Mammary epithelial cell (primary cell): Measurements from ENCODE around the gene AGPAT4.

Experiments used
- CTCF ChIP-seq, 2 donors: IDR thresholded peaks in 1 of 2; conservative IDR thresholded peaks in 1 of 2; 2 replicates each; pipeline ENCODE4 v1.5.1; 2011 to 2012; ENCODE audit warnings: inconsistent platforms in 2 of 2, low read length in 2 of 2, mild to moderate bottlenecking in 2 of 2, control low read depth in 1 of 2, low read depth in 1 of 2; ENCODE audit not compliant: insufficient read depth in 1 of 2; ENCODE audit errors: extremely low read depth in 1 of 2
- EZH2 ChIP-seq: IDR thresholded peaks from 2 replicates; pipeline ENCODE4 v1.6.1; 2012; ENCODE audit warnings: low read length, inconsistent platforms, borderline replicate concordance

GRCh38 chr6:161302949-161303348, 29.1 kb upstream of the AGPAT4 start:
- TF ChIP-seq CTCF (conservative IDR thresholded peaks at IDR 0.05 in 1 of 2, IDR thresholded peaks at IDR 0.05 in 1 of 2; ENCODE audit: extremely low read depth in 1 of 2, insufficient read depth in 1 of 2, low read depth in 1 of 2, low read length in 2 of 2) (no peak), EZH2 (no peak)
